Large intestine (tissue), 3 donors: ENCODE measurements around the gene VPS11. TPM values are rescaled to one million over a fixed set of nuclear protein-coding genes. Genes with fewer than 3 reads are reported as not detected.
"Not testable (repeated sequence)": the region's sequence is repeated elsewhere in the genome, so short reads cannot be mapped to it uniquely, and the experiment has no call there.

Experiments
- DNase-seq, 2 donors: peaks; one replicate each; pipeline versions ENCODE4 v3.0.0 to v3.0.0-alpha.2; 2013
- H3K27ac ChIP-seq: one replicate; pipeline ENCODE4 v1.5.1; 2013; ENCODE audit warnings: low read length
- H3K27me3 ChIP-seq: 2 replicates; pipeline ENCODE4 v1.6.1; 2013; ENCODE audit warnings: low read length; ENCODE audit not compliant: control insufficient read depth, insufficient read depth
- H3K36me3 ChIP-seq: 2 replicates; pipeline ENCODE4 v1.6.1; 2013; ENCODE audit warnings: low read length; ENCODE audit not compliant: control insufficient read depth, insufficient read depth
- H3K4me1 ChIP-seq: one replicate; pipeline ENCODE4 v1.6.1; 2013; ENCODE audit warnings: low read length; ENCODE audit not compliant: control insufficient read depth, insufficient read depth
- H3K4me3 ChIP-seq: one replicate; pipeline ENCODE4 v1.5.1; 2013; ENCODE audit warnings: low read length
- H3K9me3 ChIP-seq: one replicate; pipeline ENCODE4 v1.6.1; 2013; ENCODE audit warnings: mild to moderate bottlenecking, low read depth, low read length, moderate library complexity; ENCODE audit not compliant: control insufficient read depth
- WGBS: methylation state at CpG from one replicate; pipeline ENCODE4 v1.1.5; 2013; ENCODE audit warnings: low lambda C conversion rate; ENCODE audit not compliant: insufficient coverage; 5-methylcytosine and 5-hydroxymethylcytosine counted together
- polyA plus RNA-seq: library from polyadenylated mRNA; unstranded; fragments of 120-200 nt; gene quantifications from one replicate; pipeline ENCODE4 v1.2.1, GENCODE V29; 2013

The VPS11 gene
- polyA plus RNA-seq, 1 donor = 50.4 TPM

DNA sequence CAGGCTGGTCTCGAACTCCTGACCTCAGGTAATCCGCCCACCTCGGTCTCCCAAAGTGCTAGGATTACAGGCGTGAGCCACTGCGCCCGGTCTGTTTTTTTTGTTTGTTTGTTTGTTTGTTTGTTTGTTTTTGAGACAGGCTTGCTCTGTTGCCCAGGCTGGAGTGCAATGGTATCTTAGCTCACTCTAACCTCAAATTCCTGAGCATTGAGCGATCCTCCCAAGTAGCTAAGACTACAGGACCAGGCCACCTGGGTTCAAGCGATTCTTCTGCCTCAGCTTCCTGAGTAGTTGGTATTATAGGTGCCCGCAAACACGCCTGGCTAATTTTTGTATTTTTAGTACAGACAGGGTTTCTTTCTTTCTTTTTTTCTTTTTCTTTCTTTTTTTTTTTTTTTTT is 34.2 kb upstream of the VPS11 start:
- not testable (repeated sequence) for H3K4me3 ChIP-seq, DNase-seq
- WGBS = no CpG with 5 or more reads among the region's 10 CpGs

DNA sequence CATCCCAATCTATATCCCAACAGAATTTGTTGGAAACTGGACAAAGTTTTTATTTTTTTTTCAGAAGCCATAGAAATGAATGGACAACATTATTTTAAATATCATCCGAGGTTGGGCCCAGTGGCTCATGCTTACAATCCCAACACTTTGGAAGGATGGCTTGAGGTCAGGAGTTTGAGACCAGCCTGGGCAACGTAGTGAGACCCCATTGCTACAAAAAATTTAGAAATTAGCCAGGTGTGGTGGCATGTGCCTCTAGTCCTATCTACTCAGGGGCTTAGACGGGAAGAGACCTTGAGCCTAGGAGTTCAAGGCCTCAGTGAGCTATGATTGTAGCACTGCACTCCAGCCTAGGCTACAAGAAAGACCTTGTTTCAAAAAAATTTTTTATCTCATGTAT is 32.8 kb upstream of the VPS11 start:
- Histone ChIP-seq H3K36me3 (no peaks in the 10 kb centered on the region), H3K27me3 (no peaks in the 10 kb centered on the region), H3K4me1 (no peaks in the 10 kb centered on the region), H3K27ac (no peak overlapping the region), H3K4me3 (no peak overlapping the region), H3K9me3 (no peaks in the 10 kb centered on the region)
- WGBS = no CpG with 5 or more reads among the region's 3 CpGs
- no peak for DNase-seq

More for the DNA sequence above, 34.2 kb upstream of the VPS11 start:
- H3K36me3 ChIP-seq, H3K4me1 ChIP-seq, H3K27me3 ChIP-seq, H3K27ac ChIP-seq, H3K9me3 ChIP-seq: not testable (repeated sequence)

DNA sequence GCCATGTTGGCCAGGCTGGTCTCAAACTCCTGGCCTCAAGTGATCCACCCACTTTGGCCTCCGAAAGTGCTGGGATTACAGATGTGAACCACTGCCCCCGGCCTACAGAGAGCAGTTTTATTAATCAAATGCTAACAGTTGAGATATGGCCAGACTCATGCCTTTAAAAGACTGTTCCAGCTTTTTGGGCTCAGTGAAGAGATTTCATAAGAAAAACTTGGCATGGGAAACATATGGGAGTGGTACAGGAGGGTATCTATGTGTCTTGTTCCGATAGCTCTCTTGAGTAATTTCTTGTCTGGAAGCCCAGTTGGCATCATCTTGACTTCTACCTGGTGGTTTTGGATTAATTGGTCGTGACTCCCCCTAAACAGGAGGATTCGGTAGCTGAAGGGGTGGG is 28.7 kb upstream of the VPS11 start:
- DNase-seq = no peak
- no peaks in the 10 kb centered on the region for H3K36me3 ChIP-seq
- H3K4me1 ChIP-seq = no peaks in the 10 kb centered on the region
- no peaks in the 10 kb centered on the region for H3K9me3 ChIP-seq
- no peak overlapping the region for H3K27ac ChIP-seq
- WGBS = 92% methylated on average over 2 of the region's 5 CpGs
- H3K4me3 ChIP-seq = no peak overlapping the region
- H3K27me3 ChIP-seq = no peaks in the 10 kb centered on the region

DNA sequence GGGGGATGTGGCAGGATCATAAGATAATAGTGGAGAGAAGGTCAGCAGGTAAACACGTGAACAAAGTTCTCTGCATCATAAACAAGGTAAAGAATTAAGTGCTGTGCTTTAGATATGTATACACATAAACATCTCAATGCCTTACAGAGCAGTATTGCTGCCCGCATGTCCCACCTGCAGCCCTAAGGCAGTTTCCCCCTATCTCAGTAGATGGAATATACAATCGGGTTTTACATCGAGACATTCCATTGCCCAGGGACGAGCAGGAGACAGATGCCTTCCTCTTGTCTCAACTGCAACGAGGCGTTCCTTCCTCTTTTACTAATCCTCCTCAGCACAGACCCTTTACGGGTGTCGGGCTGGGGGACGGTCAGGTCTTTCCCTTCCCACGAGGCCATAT is 28.1 kb upstream of the VPS11 start:
- not testable (repeated sequence) for H3K27me3 ChIP-seq, H3K4me3 ChIP-seq, H3K36me3 ChIP-seq, H3K9me3 ChIP-seq, DNase-seq, H3K27ac ChIP-seq, H3K4me1 ChIP-seq
- no CpG with 5 or more reads among the region's 11 CpGs for WGBS

DNA sequence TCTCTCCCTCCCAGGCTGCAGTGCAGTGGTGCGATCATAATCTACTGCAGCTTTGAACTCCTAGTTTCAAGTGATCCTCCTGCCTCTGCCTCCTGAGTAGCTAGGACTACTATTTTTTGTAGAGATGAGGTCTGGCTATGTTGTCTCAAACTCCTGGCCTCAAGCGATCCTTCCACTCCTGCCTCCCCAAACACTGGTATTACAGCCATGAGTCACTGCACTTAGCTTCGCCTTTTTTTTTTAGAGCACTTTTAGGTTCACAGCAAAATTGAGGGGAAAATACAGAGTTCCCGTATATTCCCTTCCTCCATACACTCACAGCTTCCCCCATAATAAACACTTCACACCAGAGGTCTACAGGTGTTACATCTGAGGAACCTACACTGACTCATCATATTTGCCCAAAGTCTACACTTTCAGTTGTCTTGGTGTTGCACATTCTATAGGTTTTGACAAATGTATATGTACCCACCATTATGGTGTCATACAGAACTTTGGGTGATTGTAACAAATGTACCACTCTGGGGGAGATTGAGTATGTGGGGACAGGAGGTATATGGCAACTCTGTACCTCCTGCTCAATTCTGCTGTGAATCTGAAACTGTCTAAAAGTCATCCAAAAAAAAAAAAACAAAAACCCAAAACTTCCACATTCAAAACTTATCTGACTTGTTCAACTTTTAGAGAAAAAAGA is 25.6 kb upstream of the VPS11 start:
- Histone ChIP-seq H3K36me3 (peaks cover 21% of the 10 kb centered on the region), H3K27me3 (no peaks in the 10 kb centered on the region), H3K4me1 (no peaks in the 10 kb centered on the region), H3K4me3 (no peak overlapping the region), H3K9me3 (no peaks in the 10 kb centered on the region), H3K27ac (no peak overlapping the region)
- WGBS = 60% methylated on average over 1 of the region's 4 CpGs
- no peak for DNase-seq

DNA sequence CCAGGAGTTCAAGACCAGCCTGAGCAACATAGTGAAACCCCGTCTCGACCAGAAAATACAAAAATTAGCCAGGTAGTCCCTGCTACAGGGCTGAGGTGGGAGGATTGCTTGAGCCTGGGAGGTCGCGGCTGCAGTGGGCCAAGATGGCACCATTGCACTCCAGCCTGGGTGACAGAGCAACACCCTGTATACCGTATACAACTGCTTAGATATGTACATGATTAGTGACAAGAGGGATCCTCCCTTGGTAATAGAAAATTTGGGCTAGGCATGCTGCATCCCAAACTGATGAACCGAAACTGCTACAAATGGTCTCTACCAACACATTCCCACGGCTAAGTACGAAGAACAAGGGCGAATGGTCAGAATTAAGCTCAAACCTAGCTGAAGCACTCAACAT is 24.7 kb upstream of the VPS11 start:
- Histone ChIP-seq H3K27ac (no peak overlapping the region), H3K36me3 (peaks cover 30% of the 10 kb centered on the region), H3K4me3 (no peak overlapping the region), H3K27me3 (no peaks in the 10 kb centered on the region), H3K4me1 (no peaks in the 10 kb centered on the region), H3K9me3 (no peaks in the 10 kb centered on the region)
- no peak for DNase-seq
- WGBS = no CpG with 5 or more reads among the region's 9 CpGs

DNA sequence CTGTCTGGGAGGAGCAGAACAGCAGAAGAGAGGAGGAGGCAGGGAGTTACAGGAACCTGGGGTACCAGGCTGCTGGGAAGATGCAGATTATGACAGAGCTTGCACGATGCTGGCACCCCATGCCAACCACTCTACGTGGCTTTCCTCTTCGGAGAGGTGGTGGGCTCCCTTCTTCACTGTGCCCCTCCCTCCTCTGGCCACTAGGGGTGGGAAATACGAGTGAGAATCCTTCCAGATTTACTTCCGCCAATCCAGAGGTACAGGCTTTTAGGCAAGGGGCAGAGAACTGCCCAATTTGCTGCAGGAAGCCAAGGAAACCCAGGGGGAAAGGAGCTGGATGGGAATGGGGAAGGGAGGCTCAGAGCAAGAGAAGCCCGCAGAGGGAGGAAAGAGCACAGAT is 22.9 kb upstream of the VPS11 start:
- no peaks in the 10 kb centered on the region for H3K27me3 ChIP-seq
- H3K9me3 ChIP-seq = no peaks in the 10 kb centered on the region
- WGBS = no CpG with 5 or more reads among the region's 6 CpGs
- H3K4me3 ChIP-seq = no peak overlapping the region
- DNase-seq = no peak
- H3K27ac ChIP-seq = no peak overlapping the region
- H3K36me3 ChIP-seq = peaks cover 48% of the 10 kb centered on the region
- H3K4me1 ChIP-seq = no peaks in the 10 kb centered on the region

DNA sequence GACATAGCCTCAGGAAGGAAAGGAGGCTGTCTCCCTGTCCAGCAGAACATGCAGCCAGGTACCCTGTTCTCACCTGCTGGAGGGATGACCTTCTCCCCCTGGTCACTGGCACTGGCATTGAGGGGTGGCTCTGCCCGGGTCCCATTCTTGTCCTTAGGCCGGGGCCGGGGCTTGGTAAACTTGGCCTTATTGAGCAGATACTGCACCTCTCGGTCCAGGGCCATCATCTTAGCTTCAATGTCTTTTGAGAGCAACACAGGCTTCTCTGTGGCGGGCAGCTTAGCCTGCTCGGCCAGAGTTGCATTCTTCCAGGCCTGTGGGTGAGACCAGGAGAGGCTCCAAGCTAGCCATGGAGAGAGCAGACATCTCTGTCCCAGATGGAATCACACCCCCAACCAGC is 21.1 kb upstream of the VPS11 start:
- no peaks in the 10 kb centered on the region for H3K27me3 ChIP-seq
- no CpG with 5 or more reads among the region's 6 CpGs for WGBS
- H3K27ac ChIP-seq = no peak overlapping the region
- no peaks in the 10 kb centered on the region for H3K4me1 ChIP-seq
- no peak overlapping the region for H3K4me3 ChIP-seq
- no peaks in the 10 kb centered on the region for H3K9me3 ChIP-seq
- no peak for DNase-seq
- peaks cover 64% of the 10 kb centered on the region for H3K36me3 ChIP-seq

DNA sequence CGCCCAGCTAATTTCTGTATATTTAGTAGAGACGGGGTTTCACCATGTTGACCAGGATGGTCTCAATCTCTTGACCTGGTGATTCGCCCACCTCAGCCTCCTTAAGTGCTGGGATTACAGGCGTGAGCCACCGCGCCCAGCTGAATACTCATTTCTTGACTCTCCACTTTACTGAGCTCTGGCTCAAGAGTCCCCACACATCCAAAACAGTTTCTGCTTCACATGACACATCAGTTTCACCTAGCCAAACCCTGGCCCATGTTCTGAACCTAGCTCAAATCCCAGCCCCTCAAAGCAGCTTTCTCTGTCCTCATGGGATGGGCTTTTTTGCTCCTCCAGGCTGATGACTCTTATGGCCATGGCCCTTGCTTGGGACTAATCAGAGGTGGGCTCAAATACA is 20.4 kb upstream of the VPS11 start:
- Histone ChIP-seq H3K36me3 (peaks cover 71% of the 10 kb centered on the region), H3K4me3 (no peak overlapping the region), H3K9me3 (no peaks in the 10 kb centered on the region), H3K27ac (no peak overlapping the region), H3K27me3 (no peaks in the 10 kb centered on the region), H3K4me1 (no peaks in the 10 kb centered on the region)
- WGBS = no CpG with 5 or more reads among the region's 6 CpGs
- DNase-seq = no peak

DNA sequence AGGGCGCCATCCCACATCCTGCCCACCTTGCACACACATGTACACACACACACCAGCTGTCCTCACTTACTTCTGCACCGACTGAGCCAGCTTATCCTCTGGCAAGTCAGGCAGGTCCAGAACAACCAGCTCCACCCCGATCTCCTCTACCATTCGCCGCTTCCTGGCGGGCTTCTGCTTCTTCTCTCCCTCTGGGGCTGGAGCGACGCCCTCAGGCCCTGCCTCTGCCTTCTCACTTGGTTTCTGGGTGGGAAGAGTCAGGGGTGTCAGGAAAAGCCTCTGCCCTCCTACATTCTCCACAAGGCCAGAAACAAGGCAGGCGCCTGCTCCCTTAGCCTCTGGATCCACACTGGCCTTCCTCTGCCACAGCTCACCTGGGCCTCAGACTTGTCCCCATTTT is 19.0 kb upstream of the VPS11 start:
- H3K4me3 ChIP-seq = no peak overlapping the region
- WGBS = 100% methylated on average over 1 of the region's 9 CpGs

DNA sequence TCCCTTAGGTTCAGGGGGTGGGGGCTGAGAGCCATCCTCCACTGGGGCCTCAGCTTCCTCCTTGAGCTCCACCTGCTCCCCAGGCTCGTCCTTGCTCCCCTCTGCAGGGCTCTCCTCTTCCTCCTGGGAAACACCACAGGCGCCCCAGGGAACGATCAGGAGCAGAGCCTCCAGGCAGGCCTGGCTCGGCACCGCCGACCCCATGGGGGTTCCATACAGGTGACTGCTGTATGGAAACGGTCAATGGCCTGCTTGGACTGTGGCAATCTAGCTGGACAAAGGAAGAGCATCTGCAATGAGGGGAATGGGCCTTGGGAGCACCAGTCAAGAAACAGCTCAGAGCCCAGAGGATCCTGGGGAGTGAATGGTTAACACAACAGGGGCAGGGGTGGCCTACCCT is 18.5 kb upstream of the VPS11 start:
- Histone ChIP-seq H3K27me3 (no peaks in the 10 kb centered on the region), H3K27ac (no peak overlapping the region), H3K9me3 (no peaks in the 10 kb centered on the region), H3K36me3 (peaks cover 89% of the 10 kb centered on the region), H3K4me1 (no peaks in the 10 kb centered on the region), H3K4me3 (no peak overlapping the region)
- no peak for DNase-seq
- WGBS = no CpG with 5 or more reads among the region's 7 CpGs

More for the DNA sequence above, 19.0 kb upstream of the VPS11 start:
- Histone ChIP-seq H3K9me3 (no peaks in the 10 kb centered on the region), H3K36me3 (peaks cover 85% of the 10 kb centered on the region), H3K4me1 (no peaks in the 10 kb centered on the region), H3K27me3 (no peaks in the 10 kb centered on the region), H3K27ac (no peak overlapping the region)
- DNase-seq = no peak
